Testis (tissue), 3 donors: ENCODE results near the gene PHLPP1. TPM values are rescaled to one million over a fixed set of nuclear protein-coding genes. Genes with fewer than 3 reads are reported as not detected.

ENCODE experiments used
- DNase-seq: peaks from one replicate; pipeline ENCODE4 v3.0.0-alpha.2; 2019
- H3K27ac ChIP-seq, 2 donors: fragments of 200-600 bp; sonication (generic); one replicate each; pipeline ENCODE4 v1.5.1; 2019
- H3K27me3 ChIP-seq: fragments of 200-600 bp; sonication (generic); one replicate; pipeline ENCODE4 v1.5.1; 2019
- H3K36me3 ChIP-seq: fragments of 200-600 bp; sonication (generic); one replicate; pipeline ENCODE4 v1.5.1; 2017; ENCODE audit warnings: low read depth; ENCODE audit errors: missing control alignments
- H3K4me1 ChIP-seq: fragments of 200-600 bp; sonication (generic); one replicate; pipeline ENCODE4 v1.5.1; 2019
- H3K4me3 ChIP-seq, 2 donors: fragments of 200-600 bp; sonication (generic); one replicate each; pipeline ENCODE4 v1.5.1; 2017 to 2019
- H3K9me3 ChIP-seq: fragments of 200-600 bp; sonication (generic); one replicate; pipeline ENCODE4 v1.5.1; 2017
- CTCF ChIP-seq, 3 experiments: fragments of 450-650 bp in 2 of 3; fragments of 200-600 bp in 1 of 3; sonication (generic) in 1 of 3; IDR thresholded peaks; one replicate each; pipeline ENCODE4 v1.5.1; 2016 to 2019; ENCODE audit warnings: antibody characterized with exemption in 3 of 3, mild to moderate bottlenecking in 2 of 3, moderate library complexity in 1 of 3
- POLR2A ChIP-seq: fragments of 450-650 bp; IDR thresholded peaks from one replicate; pipeline ENCODE4 v1.6.1; 2017; ENCODE audit warnings: antibody characterized with exemption, mild to moderate bottlenecking, moderate library complexity
- WGBS, 2 donors: methylation state at CpG; one replicate each; pipeline ENCODE4 v1.1.5; 2018; 5-methylcytosine and 5-hydroxymethylcytosine counted together
- intact Hi-C: fragments of 100-400 bp; cut with DNase I; formaldehyde crosslinking; loops from one replicate; pipeline ENCODE4 v1.15.1; 2023; ENCODE audit warnings: low total_unique reads
- polyA plus RNA-seq: library from polyadenylated mRNA; stranded (reverse); fragments of 350-450 nt; fragmentation: Illumina TruSeq; extraction: RNeasy Lipid Tissue Mini Kit (QIAGEN cat#74804); gene quantifications from one replicate; pipeline ENCODE4 v1.2.3, GENCODE V29; 2014; ENCODE audit warnings: low read depth, low replicate concordance; ENCODE audit not compliant: insufficient read depth
- total RNA-seq, 2 donors: library from RNA; depleted of rRNA; stranded (reverse); fragments of >200 nt; gene quantifications; one replicate each; pipeline ENCODE4 v1.2.3, GENCODE V29; 2016

Gene PHLPP1
- total and polyA plus RNA-seq, 3 donors from 2014 or later: 31.5 to 60.1 (median 50.5) TPM

- Histone ChIP-seq H3K9me3 (no peaks in the 10 kb centered on the region), H3K36me3 (no peaks in the 10 kb centered on the region), H3K4me3 (no peak overlapping the region), H3K27ac (peak overlapping the region; percentile 15 to 43), H3K4me1 (peaks cover 17% of the 10 kb centered on the region), H3K27me3 (no peaks in the 10 kb centered on the region)
- WGBS, 2 donors: 51 to 69% methylated on average over 2 of the region's 2 CpGs
- DNase-seq: no peak
- TF ChIP-seq CTCF (IDR thresholded peaks at IDR 0.05): no peak
- intact Hi-C loops: no loop called here
These were observed 57.7 kb downstream of the PHLPP1 start for GRCh38 chr18:62772860-62773584.

- Histone ChIP-seq H3K27me3 (no peaks in the 10 kb centered on the region), H3K36me3 (no peaks in the 10 kb centered on the region), H3K4me3 (no peak overlapping the region), H3K4me1 (peaks cover 11% of the 10 kb centered on the region), H3K27ac (peak overlapping the region; percentile 15 to 43), H3K9me3 (no peaks in the 10 kb centered on the region)
- 95% methylated on average over 3 of the region's 3 CpGs for WGBS, 2 donors
- no peak for DNase-seq
- intact Hi-C loops: no loop called here
- TF ChIP-seq CTCF (IDR thresholded peaks at IDR 0.05): no peak
- no peak for TF ChIP-seq POLR2A
These were observed 58.4 kb downstream of the PHLPP1 start for GRCh38 chr18:62773691-62774090.

- TF ChIP-seq CTCF (IDR thresholded peaks at IDR 0.05): no peak
- no peak for TF ChIP-seq POLR2A
- DNase-seq: no peak
- H3K4me1 ChIP-seq: peaks cover 9% of the 10 kb centered on the region
- no peak overlapping the region for H3K4me3 ChIP-seq
- no peak overlapping the region for H3K27ac ChIP-seq
- intact Hi-C loops: no loop called here
- 89% methylated on average over 2 of the region's 2 CpGs for WGBS, 2 donors
- H3K36me3 ChIP-seq: no peaks in the 10 kb centered on the region
- H3K9me3 ChIP-seq: no peaks in the 10 kb centered on the region
- H3K27me3 ChIP-seq: no peaks in the 10 kb centered on the region
These were observed 60.8 kb downstream of the PHLPP1 start for GRCh38 chr18:62776024-62776570.

- Histone ChIP-seq H3K36me3 (no peaks in the 10 kb centered on the region), H3K4me3 (no peak overlapping the region), H3K4me1 (peaks cover 8% of the 10 kb centered on the region), H3K9me3 (no peaks in the 10 kb centered on the region), H3K27ac (no peak overlapping the region), H3K27me3 (no peaks in the 10 kb centered on the region)
- WGBS, 2 donors: 91 to 95% methylated on average over 1 of the region's 1 CpG
- TF ChIP-seq POLR2A (no peak), CTCF (IDR thresholded peaks at IDR 0.05) (no peak)
- intact Hi-C loops: no loop called here
- DNase-seq: no peak
These were observed 62.5 kb downstream of the PHLPP1 start for GRCh38 chr18:62777814-62778213.
